HG03159 (cell line): Measurements from ENCODE around the gene KCNA2.

Source experiments
- ATAC-seq: cut with Tn5 transposase; IDR thresholded peaks from one replicate; pipeline ENCODE4 v1.9.1; 2021; ENCODE audit warnings: mild to moderate bottlenecking, moderate library complexity; ENCODE audit not compliant: unreplicated experiment

The KCNA2 gene

DNA sequence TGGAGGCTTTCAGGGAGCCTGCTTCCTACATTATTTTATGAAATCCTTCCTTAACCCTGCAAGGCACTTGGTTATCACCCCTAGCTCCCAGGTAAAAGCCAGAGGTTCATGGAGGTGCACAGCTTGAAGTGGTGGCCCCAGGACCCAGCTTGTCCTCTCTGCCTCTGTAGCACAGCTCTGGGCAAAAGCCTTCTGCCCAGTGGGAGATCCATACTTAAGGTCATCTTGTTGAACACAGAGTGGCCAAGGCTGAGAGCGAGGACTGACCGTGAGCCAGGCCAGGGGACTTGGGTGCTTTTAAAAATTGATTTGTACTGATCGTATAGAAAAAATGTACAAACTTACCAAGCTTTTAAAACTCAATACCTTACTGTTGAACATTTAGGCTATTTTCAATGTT lies 33.4 kb downstream of the KCNA2 start:
- ATAC-seq = no peak

DNA sequence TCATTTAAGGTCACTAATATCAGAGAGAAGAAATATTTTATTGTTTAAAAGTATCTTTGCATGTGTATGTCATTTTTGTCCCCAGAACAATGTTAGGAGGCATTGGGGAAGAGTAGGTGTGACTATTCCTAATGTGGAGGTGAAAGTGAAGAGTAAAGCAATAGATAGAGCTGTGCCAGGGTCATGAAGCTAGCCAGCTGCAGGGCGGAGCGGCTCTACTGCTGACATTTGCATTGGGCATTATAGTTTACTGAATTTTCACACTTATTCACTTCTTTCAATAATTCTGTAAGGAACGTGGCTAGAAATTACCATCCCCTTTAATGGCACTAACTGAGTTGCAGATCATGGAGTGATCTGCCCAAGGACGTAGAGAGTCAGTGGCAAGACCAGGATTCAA lies 35.3 kb downstream of the KCNA2 start:
- no peak for ATAC-seq

DNA sequence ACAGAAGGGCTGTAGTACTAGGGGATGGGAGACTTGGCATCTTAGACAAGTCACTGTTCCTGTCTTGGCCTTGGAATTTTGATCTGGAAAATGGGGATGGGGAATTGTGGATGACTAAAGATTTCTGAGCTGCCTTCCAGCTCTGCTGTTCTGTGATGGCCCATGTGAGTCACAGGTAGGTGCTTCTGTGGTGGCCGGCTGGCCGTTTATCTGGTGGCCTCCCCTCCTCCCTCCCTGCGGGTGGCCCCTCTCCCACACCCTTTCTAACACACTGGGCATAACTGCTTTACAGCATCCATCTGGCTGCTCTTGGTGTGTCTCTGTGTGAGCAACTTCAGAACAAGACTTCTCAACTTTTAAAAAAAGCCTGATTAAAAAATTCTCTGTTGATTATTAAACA lies 35.9 kb downstream of the KCNA2 start:
- no peak for ATAC-seq

DNA sequence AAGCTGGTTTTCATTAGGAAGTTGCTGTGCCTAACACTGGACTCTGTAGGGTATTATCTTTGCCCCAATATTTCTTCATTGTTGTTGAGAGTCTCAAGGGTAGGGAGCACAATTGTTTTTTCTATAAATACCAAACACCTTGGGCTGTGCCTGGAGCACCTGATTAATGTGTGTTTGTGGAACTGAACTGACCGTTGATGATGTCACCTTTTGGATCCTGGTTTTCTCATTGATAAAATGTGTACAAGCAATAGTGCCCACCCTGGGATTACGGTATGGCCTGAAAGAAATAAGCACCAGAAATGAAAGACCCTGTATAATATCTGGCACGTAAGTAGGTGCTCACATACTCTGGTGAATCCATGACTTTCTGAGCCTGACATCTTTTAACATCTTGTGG lies 39.3 kb downstream of the KCNA2 start:
- no peak for ATAC-seq

DNA sequence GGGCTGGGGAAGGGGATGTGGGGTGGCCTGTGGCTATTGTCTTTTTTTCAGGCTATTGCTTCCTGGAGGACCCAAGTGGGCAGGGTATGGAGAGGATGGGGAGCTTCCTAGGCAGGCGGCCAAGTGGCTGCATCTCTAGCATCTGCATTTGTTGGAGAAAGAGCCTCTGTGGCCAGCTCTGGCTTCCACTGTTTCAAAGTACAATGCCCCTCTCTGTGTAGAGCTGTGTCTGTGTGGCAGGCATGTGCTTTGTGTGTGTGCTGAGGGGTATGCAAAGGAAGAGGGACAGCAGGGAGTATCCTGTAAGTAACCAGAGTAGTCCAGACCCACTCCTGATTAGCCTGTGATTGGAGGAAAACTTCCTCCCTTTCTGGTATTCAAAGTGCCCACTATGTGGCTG lies 40.6 kb downstream of the KCNA2 start:
- no peak for ATAC-seq

DNA sequence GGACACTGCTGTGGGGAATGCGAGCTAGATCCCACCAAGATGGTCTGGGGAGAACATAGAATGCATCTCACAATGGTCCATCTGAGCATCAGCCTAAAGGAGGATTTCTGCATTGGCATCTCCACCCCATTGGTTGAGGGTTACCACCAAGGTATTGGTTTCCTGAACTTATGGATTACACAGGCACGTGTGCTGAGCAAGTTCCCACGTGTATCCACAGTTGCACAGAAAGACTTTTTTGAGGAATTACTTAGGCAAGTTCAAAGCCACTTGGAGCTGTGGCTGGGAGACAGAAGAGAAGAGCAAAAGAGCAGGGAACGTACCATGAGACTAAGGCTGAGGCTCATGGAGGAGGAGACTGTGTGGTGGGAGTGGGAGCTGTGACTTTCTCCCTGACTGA lies 43.1 kb downstream of the KCNA2 start:
- ATAC-seq = no peak

DNA sequence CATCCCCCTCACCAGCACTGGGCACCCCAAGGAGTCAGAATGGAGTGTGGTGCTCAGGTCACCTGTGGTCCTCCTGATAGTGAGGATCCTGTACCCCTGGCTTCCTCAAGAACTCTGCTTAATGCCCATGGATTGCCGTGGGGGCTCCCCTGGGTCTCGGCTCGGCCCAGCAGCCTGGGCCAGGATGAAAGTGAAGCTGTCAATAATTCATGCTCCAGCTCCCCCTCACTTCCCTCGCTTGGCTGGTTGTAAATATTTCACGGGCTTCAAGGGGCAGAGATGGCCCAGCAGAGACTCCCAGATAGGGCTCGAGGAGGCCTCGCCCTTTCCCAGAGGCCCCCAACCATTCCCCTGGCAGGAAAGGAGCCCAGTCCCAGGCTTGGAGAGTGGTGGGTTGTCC lies 44.6 kb downstream of the KCNA2 start:
- ATAC-seq = no peak

DNA sequence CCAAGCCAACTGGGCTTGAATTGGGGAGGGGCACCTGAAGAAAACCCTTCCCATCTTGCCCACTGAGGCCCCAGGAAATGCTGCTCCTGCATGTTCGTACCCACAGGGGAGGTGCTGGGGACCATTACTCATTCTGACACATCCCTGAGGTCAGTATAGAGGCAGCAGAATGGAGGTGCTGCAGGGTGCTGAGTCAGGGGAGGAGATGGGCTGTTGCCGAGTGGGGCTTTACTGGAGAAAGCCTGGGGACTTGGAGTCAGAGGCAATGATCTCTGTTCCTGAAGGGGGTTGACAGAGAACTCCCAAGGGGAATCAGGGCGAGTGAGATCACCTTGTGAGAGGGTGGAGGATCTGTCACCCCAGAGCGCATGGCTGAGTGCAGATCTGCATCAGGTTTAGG lies 47.0 kb downstream of the KCNA2 start:
- no peak for ATAC-seq

DNA sequence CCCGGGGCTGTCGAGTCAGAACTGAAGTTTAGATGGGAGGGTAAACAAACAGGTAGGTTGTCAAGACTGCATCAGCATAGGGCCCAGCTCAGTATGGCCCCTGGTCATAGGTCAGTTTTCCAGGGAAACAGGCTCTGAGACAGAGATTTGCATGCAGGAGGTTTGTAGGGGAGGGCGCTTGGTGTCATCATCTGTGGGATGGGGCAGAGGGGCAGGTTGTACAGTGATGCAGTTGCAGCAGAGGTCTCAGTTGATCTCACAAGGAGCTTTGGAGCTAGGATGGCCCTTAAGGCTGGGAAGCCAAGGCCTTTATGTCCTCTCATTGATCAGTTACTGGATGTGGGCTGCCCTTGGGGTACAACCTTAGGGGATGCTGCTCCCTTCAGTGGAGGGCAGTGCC lies 48.7 kb downstream of the KCNA2 start:
- ATAC-seq = no peak

DNA sequence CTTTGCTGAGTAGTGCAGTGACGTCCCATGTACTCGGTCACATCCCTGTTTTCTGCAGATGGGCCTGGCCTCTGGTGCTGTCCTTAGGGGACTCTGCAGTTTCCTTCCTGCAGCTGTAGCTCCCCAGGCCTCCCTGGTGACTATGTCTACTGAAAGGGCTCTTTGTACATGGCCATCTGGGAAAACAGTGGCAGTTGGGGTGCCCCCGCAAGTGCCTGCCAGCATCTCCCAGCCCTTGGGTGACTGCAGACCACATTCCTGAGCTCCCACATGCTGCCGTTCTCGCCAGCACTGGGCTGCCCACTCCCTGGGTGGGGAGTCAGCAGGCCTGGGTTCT lies 49.7 kb downstream of the KCNA2 start:
- no peak for ATAC-seq

DNA sequence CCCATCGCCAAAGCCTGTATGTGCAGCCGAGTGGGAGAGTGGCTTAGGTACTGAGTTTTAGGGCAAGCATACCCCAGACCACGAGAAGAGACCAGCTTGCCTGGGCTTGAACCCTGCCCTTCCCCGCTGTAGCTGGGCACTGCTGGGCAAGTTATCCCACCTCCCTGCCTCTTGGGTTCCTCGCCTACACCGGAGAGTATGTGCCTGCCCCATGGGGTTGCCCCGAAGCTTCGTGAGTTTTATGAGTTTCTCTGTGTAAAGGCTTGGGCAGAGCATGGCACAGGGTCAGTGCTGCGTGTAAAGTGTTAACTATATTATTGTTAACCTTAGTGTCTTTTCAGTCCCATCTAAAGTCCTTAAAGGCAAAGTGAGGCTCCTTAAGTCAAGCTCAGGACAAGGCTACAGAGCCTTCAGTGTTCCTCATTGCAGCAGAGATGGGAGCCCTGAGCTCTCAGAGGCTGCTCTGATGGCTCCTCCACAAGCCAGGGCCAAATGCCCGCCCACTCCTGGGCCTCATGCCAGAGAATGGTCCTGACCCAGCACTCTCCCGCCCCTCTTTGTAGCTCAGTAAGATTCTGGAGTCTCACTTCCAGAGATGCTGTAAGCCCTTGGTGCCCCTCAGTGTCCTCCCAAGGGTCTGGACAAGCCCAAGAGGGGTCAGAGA lies 50.2 kb downstream of the KCNA2 start:
- ATAC-seq = no peak

DNA sequence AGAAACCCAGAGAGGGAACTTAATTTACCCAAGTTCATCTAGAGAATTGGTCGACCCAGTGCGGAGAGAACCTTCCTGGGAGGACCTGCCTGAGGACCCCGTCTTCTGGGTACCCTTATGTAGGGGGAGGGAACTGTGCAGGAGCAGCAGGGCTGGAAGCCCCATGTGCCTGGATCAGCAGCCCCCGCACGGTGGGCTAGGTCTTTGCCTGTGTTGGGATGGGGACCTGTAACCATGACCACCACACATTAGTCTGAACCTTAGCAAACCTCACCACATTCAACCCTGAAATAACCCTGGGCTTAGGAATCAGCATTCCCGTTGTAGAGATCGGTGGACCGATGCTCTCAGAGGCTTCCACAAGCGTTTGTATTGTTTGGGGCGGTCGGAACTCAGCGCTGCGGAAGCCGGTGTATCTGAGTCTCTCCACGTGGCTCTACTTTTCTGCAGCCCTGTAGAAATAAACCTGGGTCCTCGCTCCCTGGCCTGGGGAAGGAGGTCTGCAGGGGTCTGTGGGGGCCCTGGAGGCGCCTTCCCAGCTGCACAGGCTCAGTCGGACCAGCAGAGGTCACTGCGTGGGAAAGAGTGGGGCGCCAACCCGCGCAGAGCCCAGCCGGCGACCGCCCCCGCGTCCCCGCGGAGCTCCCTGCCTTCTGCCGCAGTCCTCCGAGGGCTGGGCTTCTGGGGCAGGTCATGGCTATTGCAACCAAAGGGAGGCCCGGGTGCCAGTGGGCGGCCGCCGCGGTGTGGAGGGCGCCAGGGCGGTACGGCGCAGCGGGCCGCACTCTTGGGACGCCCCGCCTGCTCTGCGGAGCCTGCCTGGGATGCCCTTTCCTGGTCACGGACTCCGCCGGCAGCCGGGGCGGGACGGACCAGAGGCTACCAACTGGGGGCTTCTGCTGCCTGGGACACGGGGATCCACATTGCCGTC lies 51.0 kb downstream of the KCNA2 start:
- ATAC-seq = peak; percentile 52

DNA sequence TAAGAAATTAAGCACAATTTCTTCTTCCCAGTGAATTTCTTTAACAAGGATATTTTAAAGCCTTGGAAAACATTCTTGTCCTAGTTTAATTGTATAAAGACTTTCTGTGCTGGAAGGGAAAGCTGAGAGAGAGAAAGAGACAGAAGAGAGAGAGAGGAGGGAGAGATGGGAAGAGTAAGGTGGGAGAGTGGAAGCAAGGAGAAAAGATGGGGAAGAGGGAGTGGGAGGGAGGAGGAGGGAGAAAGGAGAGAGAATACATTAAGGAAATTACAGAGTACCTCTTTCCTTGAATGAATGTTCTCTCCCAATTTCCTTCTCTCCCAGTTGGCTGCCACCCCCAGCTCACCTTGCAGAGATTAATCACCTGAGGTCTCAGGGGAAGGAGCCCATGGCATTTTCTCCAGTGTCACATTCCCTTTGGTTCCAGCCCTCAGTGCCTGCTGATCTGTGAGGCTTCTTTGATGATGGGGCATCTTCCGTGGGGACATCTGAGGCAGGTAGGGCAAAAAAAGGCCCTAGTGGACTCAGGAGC lies 54.8 kb downstream of the KCNA2 start:
- no peak for ATAC-seq

DNA sequence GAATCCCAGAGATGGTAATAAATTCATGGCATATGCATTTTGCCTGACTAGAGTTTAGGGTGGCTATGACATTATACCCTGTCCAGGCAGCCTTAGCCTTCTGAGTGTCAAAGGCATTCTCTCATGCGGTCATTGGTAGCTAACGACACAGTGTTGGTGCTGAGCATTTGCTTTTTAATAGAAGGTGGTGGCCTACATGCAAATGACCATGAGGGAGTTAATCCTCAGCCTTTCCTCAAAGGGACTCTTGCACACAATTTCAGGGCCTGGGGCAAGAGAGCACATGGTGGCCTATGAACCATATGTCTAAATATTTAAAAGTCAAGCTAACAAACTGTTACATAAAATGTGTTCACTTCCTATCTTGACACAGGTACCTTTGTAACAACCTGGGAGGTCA lies 56.3 kb downstream of the KCNA2 start:
- no peak for ATAC-seq

DNA sequence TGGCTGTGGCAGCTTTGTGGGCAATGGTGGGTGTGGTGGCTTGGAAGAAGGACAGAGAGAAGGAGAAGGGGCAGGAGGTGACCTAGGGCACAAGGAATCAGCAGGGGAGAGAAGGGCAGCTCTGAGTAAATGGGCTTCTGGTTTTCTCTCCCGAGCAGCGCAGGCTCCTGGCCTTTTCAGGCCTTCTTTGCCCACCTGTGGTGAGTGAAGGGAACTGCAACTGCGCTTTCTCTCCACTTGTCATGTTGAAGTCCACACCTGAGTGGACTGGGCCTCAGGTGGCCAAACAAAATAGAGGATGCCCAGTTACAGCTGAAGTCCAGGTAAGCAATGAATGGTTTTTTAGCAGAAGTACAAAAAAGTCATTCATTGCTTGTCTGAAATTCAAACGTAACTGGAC lies 57.8 kb downstream of the KCNA2 start:
- no peak for ATAC-seq

DNA sequence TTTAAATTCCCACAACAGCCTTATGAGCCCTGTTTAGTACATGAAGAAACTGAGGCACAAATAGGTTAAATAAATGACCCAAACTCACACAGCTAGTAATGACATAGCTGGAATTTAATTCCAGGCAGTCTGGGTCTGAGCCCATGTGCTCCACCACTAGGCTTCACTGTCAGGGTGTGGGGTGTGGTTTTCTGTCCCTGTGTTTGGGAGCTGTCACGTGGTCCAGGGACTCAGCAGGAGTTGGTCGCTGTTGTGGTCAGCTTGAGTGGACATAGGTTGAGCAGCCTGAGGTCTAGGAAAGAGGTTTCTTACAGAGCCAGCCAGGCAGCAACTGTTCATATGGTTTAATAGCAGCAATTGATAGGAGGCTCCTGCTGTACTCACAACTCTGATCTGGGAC lies 59.1 kb downstream of the KCNA2 start:
- no peak for ATAC-seq

DNA sequence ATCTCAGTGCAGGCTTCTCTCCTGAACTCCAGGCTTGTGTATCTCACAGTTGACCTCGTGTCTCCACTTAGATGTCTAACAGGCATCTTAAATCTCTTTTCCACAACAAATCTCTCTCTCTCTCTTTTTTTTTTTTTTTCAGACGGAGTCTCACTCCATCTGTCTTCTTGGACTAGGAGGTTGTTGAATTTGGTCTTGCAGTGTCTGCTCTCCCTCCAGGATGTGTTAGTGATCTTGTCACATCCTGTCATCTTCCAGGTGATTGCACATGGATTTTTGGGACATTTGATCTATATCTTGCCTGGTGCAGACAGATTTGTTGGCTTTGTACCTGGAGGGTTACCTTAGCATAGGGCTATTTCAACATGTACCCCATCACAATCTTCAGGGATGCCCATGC lies 60.7 kb downstream of the KCNA2 start:
- no peak for ATAC-seq

DNA sequence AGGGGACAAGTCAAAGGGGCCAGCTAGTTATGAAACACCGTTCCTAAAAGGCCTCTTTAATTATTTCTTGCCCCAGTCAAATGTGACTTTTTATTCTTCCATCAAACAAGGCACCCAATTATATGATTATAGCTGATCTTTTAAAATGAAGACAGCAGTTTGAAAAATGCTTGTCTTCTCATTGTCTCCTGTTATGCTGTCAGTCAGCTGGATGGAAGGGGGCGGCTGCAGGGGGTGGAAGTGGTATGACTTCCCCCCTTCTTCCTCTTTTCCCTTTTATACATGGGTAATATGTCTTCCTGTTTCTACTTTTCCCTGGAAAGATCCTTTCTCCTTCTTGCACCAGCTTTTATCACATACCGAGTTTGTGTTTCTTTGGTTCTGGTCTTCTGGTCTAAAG lies 61.4 kb downstream of the KCNA2 start:
- no peak for ATAC-seq
